ENCODE results near the gene TAS2R39. TPM values are rescaled to one million over a fixed set of nuclear protein-coding genes. Genes with fewer than 3 reads are reported as not detected.
A peak's percentile ranks its signal among the peaks of the same experiment; 100 is the strongest.
"Not testable (repeated sequence)": the region's sequence is repeated elsewhere in the genome, so short reads cannot be mapped to it uniquely, and the experiment has no call there.

The TAS2R39 gene
- total RNA-seq, 1 experiment from 2014 or later, result not detected

DNA sequence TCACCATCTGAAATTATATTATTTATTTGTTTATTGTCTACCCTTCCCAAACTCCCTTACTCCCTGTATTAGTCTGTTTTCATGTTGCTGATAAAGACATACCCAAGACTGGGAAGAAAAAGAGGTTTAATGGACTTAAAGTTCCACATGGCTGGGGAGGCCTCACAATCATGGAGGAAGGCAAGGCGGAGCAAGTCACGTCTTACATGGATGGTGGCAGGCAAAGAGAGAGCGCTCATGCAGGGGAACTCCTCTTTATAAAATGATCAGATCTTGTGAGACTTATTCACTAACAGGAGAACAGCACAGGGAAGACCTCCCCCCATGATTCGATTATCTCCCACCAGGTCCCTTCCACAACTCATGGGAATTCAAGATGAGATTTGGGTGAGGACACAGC is 30.3 kb downstream of the TAS2R39 start:
- in situ Hi-C loops (cut with HindIII; ENCODE audit: low sequenced_read_pairs), result loop anchor here (25.0 kb wide), 2 partner anchors 201 to 351 kb away; partner anchors contain the start of gene EPHB6
- not testable (repeated sequence) for DNase-seq (ENCODE audit: low spot score)

DNA sequence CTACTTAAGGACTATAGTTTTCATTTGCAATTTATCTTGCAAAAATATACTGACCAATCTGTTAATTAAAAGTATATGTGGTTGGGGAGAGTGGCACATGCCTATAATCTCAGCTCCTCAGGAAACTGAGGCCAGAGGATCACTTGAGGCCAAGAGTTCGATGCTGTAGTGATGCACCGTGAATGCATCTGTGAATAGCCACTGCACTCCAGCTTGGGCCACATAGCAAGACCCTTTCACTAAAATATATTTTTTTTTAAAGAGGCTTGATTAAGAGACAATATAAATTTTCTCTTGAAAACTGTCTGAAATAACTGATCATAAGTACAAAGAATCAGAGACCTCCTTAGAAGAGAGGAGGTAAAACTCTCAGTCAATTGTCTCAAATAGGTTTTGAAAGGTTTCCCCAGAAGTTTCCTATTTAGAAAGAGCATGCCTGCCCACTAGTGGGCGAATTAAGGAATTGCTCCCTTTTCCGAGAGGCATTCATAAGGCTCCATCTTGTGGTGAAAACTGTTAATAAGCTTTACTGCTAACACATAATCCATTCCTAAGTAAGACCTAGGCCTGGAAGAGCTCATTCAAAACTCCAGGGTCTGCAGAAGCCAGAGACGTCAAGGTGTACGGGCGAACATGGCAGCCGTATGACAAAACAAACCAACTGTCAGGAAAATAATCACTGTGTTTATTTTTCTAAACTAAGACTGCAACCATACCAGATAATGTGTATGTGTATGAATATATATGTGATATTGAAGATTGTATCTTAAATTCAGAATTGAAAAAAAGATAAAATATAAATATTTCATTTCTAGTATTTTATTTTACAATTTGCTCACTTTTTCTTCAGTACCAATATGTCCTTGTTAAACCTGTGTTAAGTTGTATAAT is 31.8 kb downstream of the TAS2R39 start:
- peak; percentile 85 for DNase-seq (ENCODE audit: low spot score)
- in situ Hi-C loops (cut with HindIII; ENCODE audit: low sequenced_read_pairs), result loop anchor here (25.0 kb wide), 2 partner anchors 203 to 353 kb away; partner anchors contain the start of gene EPHB6

DNA sequence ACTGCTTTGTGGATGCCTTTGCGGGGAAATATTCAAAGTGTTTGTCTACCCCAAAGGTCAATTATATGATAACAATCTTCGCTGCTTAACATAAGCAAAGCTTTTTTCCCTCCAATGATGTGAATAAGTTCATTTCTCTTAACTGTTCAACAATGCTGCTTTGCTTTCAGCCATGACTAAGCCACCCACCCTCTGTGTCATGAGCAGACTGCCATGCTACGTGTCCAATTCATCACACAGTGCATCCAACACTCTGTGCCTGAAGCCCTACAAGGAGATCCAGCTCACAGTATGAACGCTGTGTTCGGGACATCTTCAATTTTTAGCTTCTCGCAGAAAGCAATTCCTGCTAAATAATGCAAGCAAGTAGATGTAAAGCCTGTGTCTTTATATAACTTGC is 32.9 kb downstream of the TAS2R39 start:
- no peak for DNase-seq (ENCODE audit: low spot score)
- in situ Hi-C loops (cut with HindIII; ENCODE audit: low sequenced_read_pairs), result loop anchor here (25.0 kb wide), 2 partner anchors 204 to 354 kb away; partner anchors contain the start of gene EPHB6

DNA sequence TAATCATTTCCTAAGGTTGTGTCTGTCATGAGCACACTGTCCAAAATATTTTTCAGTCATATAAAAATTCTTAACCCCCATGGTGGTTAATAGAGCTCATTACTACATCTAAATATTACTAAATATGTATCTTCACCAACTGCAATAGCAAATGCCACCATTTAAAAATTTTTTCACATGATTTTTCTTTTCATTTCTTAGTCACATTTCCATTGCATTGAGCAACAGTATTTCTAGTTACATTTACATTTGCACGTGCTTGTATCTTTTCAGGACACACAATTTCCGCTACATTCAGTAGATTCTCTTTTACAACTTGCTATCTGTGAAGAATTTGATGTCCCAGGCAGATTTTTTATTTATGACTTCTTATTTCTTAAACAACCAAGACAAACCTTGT is 33.5 kb downstream of the TAS2R39 start:
- in situ Hi-C loops (cut with HindIII; ENCODE audit: low sequenced_read_pairs), result loop anchor here (25.0 kb wide), 2 partner anchors 204 to 354 kb away; partner anchors contain the start of gene EPHB6
- no peak for DNase-seq (ENCODE audit: low spot score)

DNA sequence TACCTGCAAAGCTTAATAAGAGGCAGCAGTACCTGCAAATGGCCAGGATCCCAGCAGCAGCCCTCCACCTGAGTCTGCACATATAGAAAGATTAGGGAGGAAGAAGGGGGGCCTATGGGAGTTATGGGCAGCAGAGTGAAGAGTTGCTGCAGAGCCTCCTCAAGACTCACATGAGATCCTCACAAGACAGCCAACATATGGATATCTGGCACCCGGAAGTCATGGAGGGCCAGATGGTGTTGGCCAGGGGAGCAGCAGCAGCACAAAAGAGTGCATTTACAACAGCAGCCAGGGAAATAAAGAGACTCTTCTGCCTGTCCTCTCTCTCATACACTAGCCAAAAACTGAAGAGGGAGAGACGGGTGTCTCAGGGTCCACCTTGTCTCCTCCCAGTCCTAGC is 34.6 kb downstream of the TAS2R39 start:
- no peak for DNase-seq (ENCODE audit: low spot score)
- in situ Hi-C loops (cut with HindIII; ENCODE audit: low sequenced_read_pairs), result loop anchor here (25.0 kb wide), 2 partner anchors 206 to 356 kb away; partner anchors contain the start of gene EPHB6

DNA sequence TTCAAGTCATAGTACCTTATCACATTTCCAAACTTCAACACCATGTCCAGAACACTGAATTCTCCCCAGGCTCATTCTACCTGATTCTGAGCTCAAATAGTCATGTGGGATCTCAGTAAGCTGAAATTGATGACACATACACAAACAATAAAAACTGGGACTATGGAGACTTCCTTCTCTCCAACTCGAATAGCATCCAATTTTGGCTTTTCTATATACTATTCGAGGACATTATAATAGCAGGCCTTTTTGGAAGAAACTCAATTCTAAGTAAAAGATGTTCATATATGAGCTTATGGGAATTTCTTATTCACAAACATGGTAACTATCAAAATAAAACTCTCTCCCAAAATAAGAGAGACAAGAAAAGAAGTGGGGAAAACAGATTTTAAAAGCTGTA is 38.1 kb downstream of the TAS2R39 start:
- in situ Hi-C loops (cut with HindIII; ENCODE audit: low sequenced_read_pairs), result loop anchor here (25.0 kb wide), 2 partner anchors 209 to 359 kb away; partner anchors contain the start of gene EPHB6
- DNase-seq (ENCODE audit: low spot score), result no peak

DNA sequence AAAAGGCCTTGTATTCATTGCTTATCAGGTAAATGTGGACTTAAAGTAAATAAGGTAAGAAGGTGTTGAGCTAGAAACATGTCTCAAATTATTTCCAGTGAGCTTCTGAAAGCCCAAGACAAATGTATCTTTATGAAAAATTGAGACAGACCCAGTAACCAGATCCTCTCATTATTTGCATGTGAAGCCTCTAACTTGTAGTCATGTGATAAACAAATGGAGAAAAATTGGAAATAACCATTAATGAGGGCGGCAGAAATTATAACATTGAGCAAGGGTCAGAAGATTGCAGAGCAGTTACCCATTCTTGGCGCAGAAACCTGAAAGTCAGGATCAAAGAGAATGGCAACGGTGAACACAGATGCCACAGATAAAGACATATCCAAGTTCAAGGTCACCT is 38.5 kb downstream of the TAS2R39 start, which contains the start of gene TAS2R40:
Gene TAS2R40 (plus strand): TSS at position 301 of the 400 bp plus-strand sequence. CDS start 42 bp downstream, at position 343.
- DNase-seq (ENCODE audit: low spot score), result no peak
- in situ Hi-C loops (cut with HindIII; ENCODE audit: low sequenced_read_pairs), result loop anchor here (25.0 kb wide), 2 partner anchors 209 to 359 kb away; partner anchors contain the start of gene EPHB6

DNA sequence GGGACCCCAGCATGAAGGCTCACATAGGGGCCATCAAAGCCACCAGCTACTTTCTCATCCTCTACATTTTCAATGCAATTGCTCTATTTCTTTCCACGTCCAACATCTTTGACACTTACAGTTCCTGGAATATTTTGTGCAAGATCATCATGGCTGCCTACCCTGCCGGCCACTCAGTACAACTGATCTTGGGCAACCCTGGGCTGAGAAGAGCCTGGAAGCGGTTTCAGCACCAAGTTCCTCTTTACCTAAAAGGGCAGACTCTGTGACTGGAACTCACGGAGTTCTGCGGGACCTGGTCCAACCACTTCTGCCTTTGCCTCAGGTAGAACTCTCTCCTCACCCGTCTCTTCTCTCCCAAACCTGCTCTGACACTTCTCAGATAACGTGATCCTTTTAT is 39.6 kb downstream of the TAS2R39 start:
- in situ Hi-C loops (cut with HindIII; ENCODE audit: low sequenced_read_pairs), result loop anchor here (25.0 kb wide), 2 partner anchors 210 to 360 kb away; partner anchors contain the start of gene EPHB6
- DNase-seq (ENCODE audit: low spot score), result no peak

DNA sequence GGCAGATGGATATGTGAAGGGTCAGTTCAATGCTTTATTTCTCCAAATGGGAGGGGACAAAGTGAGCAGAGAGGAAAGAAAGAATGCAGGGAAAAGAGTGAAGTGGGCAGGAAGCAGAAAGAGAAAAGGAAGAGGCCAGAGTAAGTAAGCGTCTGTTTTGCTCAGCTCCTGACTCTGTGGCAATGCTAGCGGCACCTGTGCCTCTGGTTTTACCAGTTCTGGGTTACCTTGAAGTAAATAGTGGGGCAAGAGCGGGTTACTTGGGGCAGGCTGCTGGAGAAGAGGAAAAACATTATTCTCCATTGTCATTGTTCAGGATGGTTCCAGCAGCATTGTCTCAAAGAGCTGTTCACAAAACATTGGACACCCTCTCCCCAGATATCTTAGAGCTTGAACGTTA is 40.6 kb downstream of the TAS2R39 start:
- DNase-seq (ENCODE audit: low spot score), result no peak
- in situ Hi-C loops (cut with HindIII; ENCODE audit: low sequenced_read_pairs), result loop anchor here (25.0 kb wide), 2 partner anchors 211 to 361 kb away; partner anchors contain the start of gene EPHB6

DNA sequence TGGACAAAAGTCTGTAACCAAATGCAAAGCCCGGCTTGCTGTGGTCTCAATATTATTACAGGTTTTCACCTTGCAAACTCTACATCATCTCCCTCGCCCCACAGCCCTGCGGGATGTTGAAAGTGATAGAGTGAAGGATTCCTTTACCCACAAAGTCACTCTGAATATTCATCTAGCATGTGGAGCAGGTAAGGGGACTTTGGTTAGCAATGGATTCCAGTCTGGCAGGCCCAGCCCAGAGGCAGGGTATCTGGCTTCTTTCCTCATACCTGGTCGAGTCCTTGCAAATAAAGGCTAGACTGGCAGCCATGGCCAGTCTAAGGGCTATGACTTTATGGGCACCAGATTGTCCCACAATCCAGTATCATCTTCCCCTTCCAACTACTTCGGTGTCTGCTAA is 41.8 kb downstream of the TAS2R39 start:
- in situ Hi-C loops (cut with HindIII; ENCODE audit: low sequenced_read_pairs), result no loop called here
- DNase-seq (ENCODE audit: low spot score), result no peak

DNA sequence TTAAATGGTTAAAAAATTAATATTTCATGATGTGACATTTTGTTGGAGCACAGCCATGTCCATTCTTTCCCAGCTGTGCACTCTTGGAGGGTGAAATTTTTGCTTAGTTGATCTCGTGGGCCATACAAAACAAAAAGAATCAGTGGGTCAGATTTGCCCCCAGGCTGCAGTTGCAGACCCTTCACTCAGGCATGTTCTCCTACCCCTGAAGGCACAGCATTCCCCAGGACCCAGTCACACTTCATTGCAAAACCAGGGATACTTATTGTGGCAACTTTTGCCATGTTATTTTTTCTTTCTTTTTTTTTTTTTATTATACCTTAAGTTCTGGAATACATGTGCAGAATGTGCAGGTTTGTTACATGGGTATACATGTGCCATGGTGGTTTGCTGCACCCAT is 44.6 kb downstream of the TAS2R39 start:
- DNase-seq (ENCODE audit: low spot score), result no peak
- in situ Hi-C loops (cut with HindIII; ENCODE audit: low sequenced_read_pairs), result no loop called here

DNA sequence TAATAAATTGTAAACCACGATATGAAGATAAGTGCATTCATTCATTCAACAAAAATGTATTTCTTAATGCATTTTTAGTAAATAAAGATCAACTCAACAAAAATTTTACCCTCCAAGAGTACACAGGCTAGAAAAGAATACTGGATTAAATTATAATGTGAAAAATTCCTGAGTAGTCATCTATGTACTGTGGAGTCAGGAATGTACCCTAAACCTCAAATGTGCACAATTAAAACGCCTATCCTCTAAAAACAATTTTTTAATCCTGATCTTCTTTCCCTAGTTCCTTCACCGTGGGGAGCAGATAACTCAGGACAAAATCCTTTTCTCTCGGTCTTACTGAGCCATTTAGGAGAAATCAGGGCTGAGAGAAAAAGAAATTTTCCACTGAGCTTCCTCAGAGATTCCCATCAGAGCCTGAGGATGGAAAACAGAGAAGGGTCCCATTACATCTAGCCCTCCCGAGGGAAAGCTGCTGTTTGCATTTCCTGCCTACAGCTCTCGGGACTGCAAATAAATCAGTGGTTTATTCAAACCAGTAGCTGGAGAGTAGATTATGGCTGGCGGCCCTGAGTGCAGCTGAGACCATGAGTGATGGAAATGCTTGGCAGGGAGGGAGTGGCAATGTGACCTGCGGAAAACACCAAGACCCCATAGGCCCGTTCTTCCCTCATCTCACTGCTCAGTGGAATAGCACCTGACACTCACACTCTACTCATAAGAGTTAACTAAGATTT is 46.0 kb downstream of the TAS2R39 start:
- in situ Hi-C loops (cut with HindIII; ENCODE audit: low sequenced_read_pairs), result no loop called here
- no peak for DNase-seq (ENCODE audit: low spot score)

DNA sequence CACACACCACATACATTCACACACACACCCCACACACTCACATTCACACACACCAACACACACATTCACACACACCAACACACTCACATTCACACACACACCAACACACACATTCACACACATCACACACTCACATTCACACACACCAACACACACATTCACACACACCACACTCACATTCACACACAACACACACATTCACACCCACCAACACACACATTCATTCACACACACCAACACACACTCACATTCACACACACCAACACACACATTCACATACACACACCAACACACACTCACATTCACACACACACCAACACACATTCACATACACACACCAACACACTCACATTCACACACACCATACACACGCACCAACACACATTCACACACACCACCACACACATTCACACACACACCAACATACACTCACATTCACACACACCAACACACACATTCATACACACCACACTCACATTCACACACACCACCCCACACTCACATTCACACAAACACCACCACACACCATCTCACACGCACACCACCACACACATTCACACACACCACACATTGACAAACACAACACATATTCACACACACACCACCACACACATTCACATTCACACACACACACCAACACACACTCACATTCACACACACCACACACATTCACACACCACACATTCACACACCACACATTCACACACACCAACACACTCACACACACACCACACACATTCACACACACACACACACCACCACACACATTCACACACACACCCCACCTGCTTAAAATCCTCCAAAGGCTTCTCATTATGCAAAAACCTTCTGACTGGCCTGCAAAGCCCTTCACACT is 47.6 kb downstream of the TAS2R39 start:
- no peak for DNase-seq (ENCODE audit: low spot score)
- in situ Hi-C loops (cut with HindIII; ENCODE audit: low sequenced_read_pairs), result no loop called here

Other genes starting within 250 kb of the TAS2R39 start
- not detected in 2 replicates for gene TRPV5, start 249.7 kb upstream of the TAS2R39 start, total RNA-seq (2014; rRNA removed; shearing (Covaris generic))
- not detected in 2 replicates for gene LLCFC1, start 243.9 kb upstream of the TAS2R39 start, total RNA-seq (2014; rRNA removed; shearing (Covaris generic))
- not detected in 2 replicates for gene KEL, start 221.1 kb upstream of the TAS2R39 start, total RNA-seq (2014; rRNA removed; shearing (Covaris generic))
- not detected in 2 replicates for gene OR9A2, start 156.3 kb upstream of the TAS2R39 start, total RNA-seq (2014; rRNA removed; shearing (Covaris generic))
- not detected in 2 replicates for gene OR6V1, start 131.1 kb upstream of the TAS2R39 start, total RNA-seq (2014; rRNA removed; shearing (Covaris generic))
- gene PIP, start 51.3 kb upstream of the TAS2R39 start, total RNA-seq (2014; rRNA removed; shearing (Covaris generic)), result not detected in 2 replicates
- gene TAS2R40, start 38.6 kb downstream of the TAS2R39 start, total RNA-seq (2014; rRNA removed; shearing (Covaris generic)), result not detected in 2 replicates
- gene GSTK1, start 80.0 kb downstream of the TAS2R39 start, total RNA-seq (2014; rRNA removed; shearing (Covaris generic)), result 3.2 and 7.0 TPM in 2 replicates
- not detected in 2 replicates for gene TMEM139, start 101.5 kb downstream of the TAS2R39 start, total RNA-seq (2014; rRNA removed; shearing (Covaris generic))
- 4.9 and 5.9 TPM in 2 replicates for gene CASP2, start 104.9 kb downstream of the TAS2R39 start, total RNA-seq (2014; rRNA removed; shearing (Covaris generic))
- gene CLCN1, start 132.7 kb downstream of the TAS2R39 start, total RNA-seq (2014; rRNA removed; shearing (Covaris generic)), result not detected in 2 replicates
- 0.06 and 0.31 TPM in 2 replicates for gene FAM131B, start 179.3 kb downstream of the TAS2R39 start, total RNA-seq (2014; rRNA removed; shearing (Covaris generic))
- 25.0 and 33.5 TPM in 2 replicates for gene ZYX, start 197.9 kb downstream of the TAS2R39 start, total RNA-seq (2014; rRNA removed; shearing (Covaris generic))
- not detected in 2 replicates for gene EPHA1, start 225.4 kb downstream of the TAS2R39 start, total RNA-seq (2014; rRNA removed; shearing (Covaris generic))